ENCODE data around the gene ABI2. TPM values are rescaled to one million over a fixed set of nuclear protein-coding genes. Genes with fewer than 3 reads are reported as not detected.
"Not testable (repeated sequence)": the region's sequence is repeated elsewhere in the genome, so short reads cannot be mapped to it uniquely, and the experiment has no call there.

The ABI2 gene
- total and polyA plus RNA-seq, 2 donors from 2014 or later: 26.7 to 66.6 TPM

GRCh38 chr2:203379156-203379555, 51.0 kb downstream of the ABI2 start:
- H3K4me1 ChIP-seq (ENCODE audit: control insufficient read depth in 2 of 3, insufficient read depth in 2 of 3, low read depth in 1 of 3, low read length in 3 of 3): peaks cover 0 to 2% (median 0%) of the 10 kb centered on the region in 3 donors
- no peak overlapping the region for H3K27ac ChIP-seq (ENCODE audit: low read depth in 2 of 2, low read length in 2 of 2)
- H3K9ac ChIP-seq (ENCODE audit: low read length in 3 of 3): no peak overlapping the region
- no peaks in the 10 kb centered on the region for H3K36me3 ChIP-seq (ENCODE audit: control insufficient read depth in 2 of 3, insufficient read depth in 3 of 3, low read length in 3 of 3)
- H3K4me3 ChIP-seq (ENCODE audit: low read length in 3 of 3): no peak overlapping the region
- no peaks in the 10 kb centered on the region for H3K27me3 ChIP-seq (ENCODE audit: control insufficient read depth, insufficient read depth, low read length)
- intact Hi-C loops (cut with DNase I): no loop called here
- TF ChIP-seq CTCF (IDR thresholded peaks at IDR 0.05; ENCODE audit: borderline replicate concordance, extremely low read depth, insufficient read depth): no peak
- H3K9me3 ChIP-seq (ENCODE audit: control insufficient read depth in 2 of 3, insufficient read depth in 1 of 3, low read length in 3 of 3): no peaks in the 10 kb centered on the region
- FAIRE-seq (no peak), DNase-seq (peak in 4 of 5 donors; percentile 40 to 76 (median 64))

GRCh38 chr2:203383038-203383437, 54.8 kb downstream of the ABI2 start:
- no peak for TF ChIP-seq CTCF (IDR thresholded peaks at IDR 0.05; ENCODE audit: borderline replicate concordance, extremely low read depth, insufficient read depth)
- no peak overlapping the region for H3K9ac ChIP-seq (ENCODE audit: low read length in 3 of 3)
- no peaks in the 10 kb centered on the region for H3K9me3 ChIP-seq (ENCODE audit: control insufficient read depth in 2 of 3, insufficient read depth in 1 of 3, low read length in 3 of 3)
- intact Hi-C loops (cut with DNase I): no loop called here
- H3K4me1 ChIP-seq (ENCODE audit: control insufficient read depth in 2 of 3, insufficient read depth in 2 of 3, low read depth in 1 of 3, low read length in 3 of 3): peaks cover 0 to 2% (median 0%) of the 10 kb centered on the region in 3 donors
- no peaks in the 10 kb centered on the region for H3K27me3 ChIP-seq (ENCODE audit: control insufficient read depth, insufficient read depth, low read length)
- H3K4me3 ChIP-seq (ENCODE audit: low read length in 3 of 3): no peak overlapping the region
- DNase-seq: no peak
- H3K36me3 ChIP-seq (ENCODE audit: control insufficient read depth in 2 of 3, insufficient read depth in 3 of 3, low read length in 3 of 3): no peaks in the 10 kb centered on the region
- FAIRE-seq: no peak
- H3K27ac ChIP-seq (ENCODE audit: low read depth in 2 of 2, low read length in 2 of 2): no peak overlapping the region

- H3K9me3 ChIP-seq (ENCODE audit: control insufficient read depth in 2 of 3, insufficient read depth in 1 of 3, low read length in 3 of 3); H3K27me3 ChIP-seq (ENCODE audit: control insufficient read depth, insufficient read depth, low read length); H3K4me3 ChIP-seq (ENCODE audit: low read length in 3 of 3); H3K4me1 ChIP-seq (ENCODE audit: control insufficient read depth in 2 of 3, insufficient read depth in 2 of 3, low read depth in 1 of 3, low read length in 3 of 3); FAIRE-seq; H3K9ac ChIP-seq (ENCODE audit: low read length in 3 of 3); H3K36me3 ChIP-seq (ENCODE audit: control insufficient read depth in 2 of 3, insufficient read depth in 3 of 3, low read length in 3 of 3); H3K27ac ChIP-seq (ENCODE audit: low read depth in 2 of 2, low read length in 2 of 2); intact Hi-C loops (cut with DNase I); DNase-seq: not testable (repeated sequence)
These were observed 60.0 kb downstream of the ABI2 start for GRCh38 chr2:203388153-203388552.

GRCh38 chr2:203394519-203395227, 66.5 kb downstream of the ABI2 start:
- Histone ChIP-seq H3K9me3 (ENCODE audit: control insufficient read depth in 2 of 3, insufficient read depth in 1 of 3, low read length in 3 of 3) (peaks cover 0 to 4% (median 0%) of the 10 kb centered on the region in 3 donors), H3K27ac (ENCODE audit: low read depth in 2 of 2, low read length in 2 of 2) (no peak overlapping the region), H3K4me1 (ENCODE audit: control insufficient read depth in 2 of 3, insufficient read depth in 2 of 3, low read depth in 1 of 3, low read length in 3 of 3) (no peaks in the 10 kb centered on the region), H3K4me3 (ENCODE audit: low read length in 3 of 3) (no peak overlapping the region), H3K36me3 (ENCODE audit: control insufficient read depth in 2 of 3, insufficient read depth in 3 of 3, low read length in 3 of 3) (peaks cover 0 to 17% (median 2%) of the 10 kb centered on the region in 3 donors), H3K27me3 (ENCODE audit: control insufficient read depth, insufficient read depth, low read length) (no peaks in the 10 kb centered on the region), H3K9ac (ENCODE audit: low read length in 3 of 3) (no peak overlapping the region)
- DNase-seq (no peak), FAIRE-seq (no peak)
- TF ChIP-seq CTCF (IDR thresholded peaks at IDR 0.05; ENCODE audit: borderline replicate concordance, extremely low read depth, insufficient read depth): no peak
- intact Hi-C loops (cut with DNase I): no loop called here

Data from kidney (tissue), 14 donors.